T-helper 1 cell (primary cell): Measurements from ENCODE around the gene CSPG5.

Experiments used
- DNase-seq, 5 donors: peaks; one replicate each; pipeline ENCODE4 v3.0.0-alpha.2; 2012 to 2020

Gene CSPG5

GRCh38 chr3:47536221-47536891 lies 42.3 kb downstream of the CSPG5 start:
- DNase-seq, result no peak

- DNase-seq, result no peak
Observed at GRCh38 chr3:47533996-47534454, 44.6 kb downstream of the CSPG5 start.

GRCh38 chr3:47533481-47533880 lies 45.2 kb downstream of the CSPG5 start:
- no peak for DNase-seq

DNA sequence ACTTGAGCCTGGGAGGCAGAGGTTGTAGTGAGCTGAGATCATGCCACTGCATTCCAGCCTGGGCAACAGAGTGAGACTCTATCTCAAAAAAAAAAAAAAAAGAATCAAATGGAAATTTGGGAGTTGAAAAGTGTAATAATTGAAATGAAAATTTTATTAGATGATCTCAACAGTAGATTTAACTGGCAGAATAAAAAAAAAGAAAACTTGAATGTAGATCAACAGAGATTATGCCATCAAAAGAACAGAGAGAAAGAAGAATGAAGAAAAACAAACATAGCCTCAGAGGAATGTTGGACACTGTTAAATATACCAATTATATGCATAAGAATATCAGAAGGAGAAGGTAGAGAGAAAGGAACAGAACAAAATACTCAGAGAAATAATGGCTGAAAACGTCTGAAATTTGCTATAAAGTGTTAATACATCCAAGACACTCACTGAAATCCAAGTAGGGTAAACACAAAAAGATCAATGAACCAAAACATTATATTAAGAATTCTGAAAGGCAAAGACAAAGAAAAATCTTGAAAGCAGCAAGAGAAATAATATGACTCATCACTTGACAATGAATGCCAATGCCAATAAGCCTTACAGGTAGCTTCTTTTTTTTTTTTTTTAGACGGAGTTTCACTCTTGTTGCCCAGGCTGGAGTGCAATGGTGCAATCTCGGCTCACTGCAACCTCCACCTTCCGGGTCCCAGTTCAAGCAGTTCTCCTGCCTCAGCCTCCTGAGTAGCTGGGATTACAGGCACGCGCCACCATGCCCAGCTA lies 50.5 kb downstream of the CSPG5 start:
- DNase-seq, result no peak

DNA sequence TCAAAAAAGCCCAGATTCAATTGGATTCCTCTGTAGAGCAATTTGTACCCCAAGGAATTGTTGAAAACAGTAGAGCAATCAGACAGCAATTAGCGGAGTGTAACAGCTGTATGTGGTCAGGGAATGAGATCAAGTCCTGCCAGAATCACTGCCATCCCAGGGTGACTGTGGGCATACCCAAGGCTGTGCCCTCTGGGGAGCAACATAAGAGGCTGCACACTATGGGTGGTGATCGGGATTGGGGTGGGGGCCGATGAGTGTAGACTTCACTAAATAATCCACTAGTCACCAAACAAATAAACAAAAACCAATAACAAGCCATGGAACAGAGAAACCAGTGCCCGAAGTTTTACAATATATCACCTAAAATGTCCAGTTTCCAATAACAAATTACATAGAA lies 53.0 kb downstream of the CSPG5 start:
- no peak for DNase-seq

GRCh38 chr3:47523310-47524073 lies 55.2 kb downstream of the CSPG5 start:
- DNase-seq, result no peak

GRCh38 chr3:47522082-47522987 lies 56.3 kb downstream of the CSPG5 start:
- peak; percentile 32 to 84 (median 58) for DNase-seq

DNA sequence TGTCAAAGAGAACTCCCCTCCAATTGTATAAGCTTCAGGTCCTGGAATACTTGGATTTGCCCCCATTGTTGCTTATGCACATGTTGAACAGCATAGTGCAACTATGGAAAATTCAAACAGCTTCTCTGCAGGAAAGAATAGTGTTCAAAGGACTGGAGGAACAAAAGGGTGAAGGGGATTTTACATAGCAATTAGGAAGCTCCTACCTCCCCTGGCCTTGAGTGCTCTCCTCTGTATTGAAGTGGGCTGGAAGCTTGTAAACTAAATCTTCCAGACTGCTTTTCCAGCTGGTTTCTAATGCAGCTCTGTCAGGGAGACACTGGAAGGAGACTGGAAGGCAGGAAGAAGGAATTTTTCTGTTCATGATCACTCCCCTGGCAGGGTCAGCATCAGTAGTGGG lies 57.9 kb downstream of the CSPG5 start:
- DNase-seq, result no peak

DNA sequence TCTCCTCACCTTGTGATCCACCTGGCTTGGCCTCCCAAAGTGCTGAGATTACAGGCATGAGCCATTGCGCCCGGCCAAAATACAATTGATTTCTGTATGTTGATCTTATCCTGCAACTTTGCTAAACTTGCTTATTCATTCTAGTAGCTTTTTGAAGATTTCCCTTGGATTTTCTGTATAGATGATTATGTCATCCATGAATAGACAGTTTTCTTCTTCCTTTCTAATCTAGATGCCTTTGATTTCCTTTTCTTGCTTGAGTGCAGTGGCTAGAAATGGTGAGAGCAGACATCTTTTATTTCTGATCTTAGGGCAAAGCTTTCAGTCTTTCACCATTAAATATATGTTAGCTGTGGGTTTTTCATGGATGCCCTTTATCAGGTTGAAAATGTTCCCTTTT lies 60.7 kb downstream of the CSPG5 start:
- no peak for DNase-seq

DNA sequence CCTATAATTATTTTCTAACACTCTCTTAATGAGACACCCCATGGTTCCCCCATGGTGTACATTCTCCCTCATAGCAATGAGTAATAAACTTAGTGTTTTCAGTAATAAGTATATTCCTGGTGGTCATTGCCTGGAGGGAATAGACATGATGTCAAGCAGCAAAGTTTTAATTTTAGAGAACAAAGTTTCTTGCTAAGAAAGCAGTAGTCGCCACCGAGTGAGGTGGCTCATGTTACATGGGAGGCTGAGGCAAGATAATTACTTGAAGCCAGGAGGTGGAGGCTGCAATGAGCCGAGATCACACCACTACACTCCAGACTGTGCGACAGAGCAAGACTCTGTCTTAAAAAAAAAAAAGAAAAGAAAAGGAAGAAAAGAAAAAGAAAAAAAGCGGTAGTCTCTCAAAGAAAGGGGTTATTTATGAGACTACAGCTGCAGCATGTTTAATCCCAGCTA lies 62.8 kb downstream of the CSPG5 start:
- no peak for DNase-seq

GRCh38 chr3:47515100-47515499 lies 63.6 kb downstream of the CSPG5 start:
- DNase-seq, result no peak

DNA sequence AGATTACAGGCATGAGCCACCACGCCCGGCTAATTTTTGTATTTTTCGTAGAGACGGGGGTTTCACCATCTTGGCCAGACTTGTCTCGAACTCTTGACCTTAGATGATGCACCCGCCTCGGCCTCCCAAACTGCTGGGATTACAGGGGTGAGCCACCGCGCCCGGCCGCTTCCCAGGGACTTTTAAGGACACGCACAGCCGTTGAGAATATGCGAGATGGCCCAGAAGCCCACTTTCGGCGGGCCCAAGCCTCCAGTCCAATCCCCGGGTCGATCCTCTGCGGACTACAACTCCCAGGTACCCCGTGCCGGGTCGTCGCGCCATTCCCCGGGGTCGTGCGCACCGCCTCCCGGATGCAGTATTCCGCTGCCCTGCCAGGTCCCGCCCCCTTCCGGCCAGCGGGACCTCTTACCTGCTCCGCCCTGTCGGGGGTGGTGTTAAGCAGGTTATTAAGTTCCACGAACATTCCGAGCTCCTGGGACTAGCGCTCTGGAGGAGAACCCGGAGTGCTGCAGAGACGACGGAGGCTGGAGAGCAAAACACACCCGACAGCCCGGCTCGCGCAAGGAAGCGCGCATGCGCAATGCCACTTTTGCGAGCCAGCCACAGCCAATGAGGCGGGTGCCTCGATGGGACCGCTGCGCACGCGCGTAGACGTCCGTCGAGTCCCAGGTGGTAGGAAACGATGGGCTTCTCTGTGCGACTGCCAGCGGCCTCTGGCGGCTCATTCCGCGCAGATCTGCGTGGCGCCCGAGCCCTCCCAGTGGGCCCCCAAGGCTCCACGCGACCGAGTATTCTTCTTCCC lies 65.3 kb downstream of the CSPG5 start, which contains the start of gene ELP6:
Gene ELP6 (minus strand): TSS at position 588 of the 805 bp plus-strand sequence. CDS start 122 bp downstream, at position 466.
- peak; percentile 96 to 98 (median 96) for DNase-seq

GRCh38 chr3:47512416-47513124 lies 66.1 kb downstream of the CSPG5 start:
- DNase-seq, result peak in 4 of 5 donors; percentile 12 to 33 (median 16)
